ENCODE data around the gene VCAN. TPM values are rescaled to one million over a fixed set of nuclear protein-coding genes. Genes with fewer than 3 reads are reported as not detected.

The VCAN gene
- total RNA-seq, 1 donor from 2014 or later: 678 TPM

DNA sequence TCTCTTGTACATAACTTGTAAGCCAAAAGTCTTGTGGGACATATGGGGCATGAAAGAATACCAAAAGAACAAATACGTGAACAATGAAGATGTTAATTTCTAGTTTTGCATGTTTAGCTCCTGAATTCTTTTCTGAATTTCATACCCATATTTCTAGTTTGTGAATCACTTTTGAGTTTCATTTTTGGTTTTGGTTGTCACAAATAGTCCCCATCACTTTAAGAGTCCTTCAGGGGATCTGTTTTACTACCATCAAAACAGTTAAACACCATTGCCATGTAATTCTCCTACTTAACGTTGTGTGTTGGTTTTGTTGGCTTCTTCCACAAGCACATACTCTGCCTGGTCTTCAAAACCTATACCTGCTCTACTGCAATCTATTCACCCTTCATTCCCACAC lies 27.0 kb downstream of the VCAN start:
- no peaks in the 10 kb centered on the region for H3K27me3 Mint-ChIP-seq (ENCODE audit: low read depth)
- no peak overlapping the region for H3K4me3 Mint-ChIP-seq
- DNase-seq (ENCODE audit: low spot score in 2 of 2, unreplicated experiment in 2 of 2): no peak
- peaks cover 2% of the 10 kb centered on the region for H3K4me1 Mint-ChIP-seq
- H3K36me3 Mint-ChIP-seq: peaks cover 54% of the 10 kb centered on the region
- TF ChIP-seq, protein P1, sequence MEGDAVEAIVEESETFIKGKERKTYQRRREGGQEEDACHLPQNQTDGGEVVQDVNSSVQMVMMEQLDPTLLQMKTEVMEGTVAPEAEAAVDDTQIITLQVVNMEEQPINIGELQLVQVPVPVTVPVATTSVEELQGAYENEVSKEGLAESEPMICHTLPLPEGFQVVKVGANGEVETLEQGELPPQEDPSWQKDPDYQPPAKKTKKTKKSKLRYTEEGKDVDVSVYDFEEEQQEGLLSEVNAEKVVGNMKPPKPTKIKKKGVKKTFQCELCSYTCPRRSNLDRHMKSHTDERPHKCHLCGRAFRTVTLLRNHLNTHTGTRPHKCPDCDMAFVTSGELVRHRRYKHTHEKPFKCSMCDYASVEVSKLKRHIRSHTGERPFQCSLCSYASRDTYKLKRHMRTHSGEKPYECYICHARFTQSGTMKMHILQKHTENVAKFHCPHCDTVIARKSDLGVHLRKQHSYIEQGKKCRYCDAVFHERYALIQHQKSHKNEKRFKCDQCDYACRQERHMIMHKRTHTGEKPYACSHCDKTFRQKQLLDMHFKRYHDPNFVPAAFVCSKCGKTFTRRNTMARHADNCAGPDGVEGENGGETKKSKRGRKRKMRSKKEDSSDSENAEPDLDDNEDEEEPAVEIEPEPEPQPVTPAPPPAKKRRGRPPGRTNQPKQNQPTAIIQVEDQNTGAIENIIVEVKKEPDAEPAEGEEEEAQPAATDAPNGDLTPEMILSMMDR (IDR thresholded peaks at IDR 0.05; ENCODE audit: unreplicated experiment): no peak
- H3K9me3 Mint-ChIP-seq: peaks cover 16% of the 10 kb centered on the region
- peak overlapping the region; percentile 1 for H3K27ac Mint-ChIP-seq

DNA sequence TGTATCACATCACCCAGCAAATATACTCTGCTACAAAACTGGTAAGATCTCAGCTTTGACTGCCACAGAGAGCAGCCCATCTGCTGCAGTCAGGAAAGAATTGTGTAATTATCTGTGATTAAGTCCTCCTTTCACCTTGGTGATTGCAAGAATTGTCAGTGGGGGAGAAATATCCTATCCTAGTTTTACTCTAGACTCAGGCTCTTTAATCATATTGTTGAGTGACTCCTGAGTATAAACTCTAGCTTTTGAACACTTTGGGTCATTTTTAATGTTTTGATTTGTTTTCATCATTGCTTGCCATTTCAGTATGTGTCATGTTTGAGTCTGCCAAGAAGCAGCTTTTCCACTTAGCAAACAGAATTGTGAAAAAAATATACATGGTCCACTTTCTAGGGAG lies 32.1 kb downstream of the VCAN start:
- Mint-ChIP-seq H3K27ac (no peak overlapping the region), H3K4me3 (no peak overlapping the region), H3K4me1 (peaks cover 2% of the 10 kb centered on the region), H3K36me3 (peaks cover 58% of the 10 kb centered on the region), H3K27me3 (ENCODE audit: low read depth) (no peaks in the 10 kb centered on the region), H3K9me3 (peaks cover 27% of the 10 kb centered on the region)
- DNase-seq (ENCODE audit: low spot score in 2 of 2, unreplicated experiment in 2 of 2): no peak
- TF ChIP-seq, protein P1 (IDR thresholded peaks at IDR 0.05; ENCODE audit: unreplicated experiment): no peak

DNA sequence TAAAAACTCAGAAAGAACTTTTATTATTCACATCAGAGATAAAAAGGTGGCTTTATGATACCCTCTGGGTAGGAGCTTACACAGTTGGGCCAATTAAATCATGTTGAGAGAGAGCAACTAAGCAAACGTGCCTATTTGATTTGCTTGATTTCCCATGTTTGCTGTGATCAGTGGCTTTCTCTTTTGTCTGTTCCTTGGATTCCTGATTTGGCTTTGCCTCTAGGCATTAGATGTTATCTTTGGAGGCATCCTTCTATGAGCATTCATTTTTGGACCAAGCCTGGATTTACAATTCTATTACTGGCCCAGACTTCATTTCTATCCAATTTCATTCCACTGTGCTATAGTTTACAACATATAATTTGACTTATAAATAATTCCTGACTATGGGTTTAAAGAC lies 35.9 kb downstream of the VCAN start:
- no peak for DNase-seq (ENCODE audit: low spot score in 2 of 2, unreplicated experiment in 2 of 2)
- TF ChIP-seq, protein P1 (IDR thresholded peaks at IDR 0.05; ENCODE audit: unreplicated experiment): no peak
- H3K36me3 Mint-ChIP-seq: peaks cover 31% of the 10 kb centered on the region
- peak overlapping the region; percentile 13 for H3K27ac Mint-ChIP-seq
- H3K4me1 Mint-ChIP-seq: peaks cover 23% of the 10 kb centered on the region
- no peaks in the 10 kb centered on the region for H3K27me3 Mint-ChIP-seq (ENCODE audit: low read depth)
- no peak overlapping the region for H3K4me3 Mint-ChIP-seq
- peaks cover 13% of the 10 kb centered on the region for H3K9me3 Mint-ChIP-seq

DNA sequence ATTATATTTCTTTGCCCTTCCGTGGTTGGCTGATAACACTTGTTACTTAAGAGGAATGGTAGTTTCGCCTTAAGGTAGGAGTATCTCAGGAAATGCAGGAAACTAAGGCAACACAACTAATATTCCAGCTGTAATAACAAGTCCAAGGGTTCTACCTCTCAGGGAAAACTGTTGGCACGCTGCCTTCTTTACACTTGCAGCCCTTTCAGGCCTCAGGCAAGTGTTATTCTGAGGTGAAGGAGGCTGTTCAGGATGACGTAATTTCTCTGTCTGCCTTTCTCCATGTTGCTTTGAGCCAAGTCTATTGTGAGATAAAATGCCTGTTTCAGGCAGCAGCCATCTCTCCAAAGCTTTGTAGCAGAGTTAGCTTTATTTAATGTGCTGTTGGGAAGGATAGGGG lies 38.0 kb downstream of the VCAN start:
- peaks cover 26% of the 10 kb centered on the region for H3K4me1 Mint-ChIP-seq
- peak in 1 of 2 experiments; percentile 41 for DNase-seq (ENCODE audit: low spot score in 2 of 2, unreplicated experiment in 2 of 2)
- peaks cover 23% of the 10 kb centered on the region for H3K36me3 Mint-ChIP-seq
- H3K9me3 Mint-ChIP-seq: peaks cover 13% of the 10 kb centered on the region
- H3K27me3 Mint-ChIP-seq (ENCODE audit: low read depth): no peaks in the 10 kb centered on the region
- TF ChIP-seq, protein P1 (IDR thresholded peaks at IDR 0.05; ENCODE audit: unreplicated experiment): no peak
- H3K27ac Mint-ChIP-seq: peak overlapping the region; percentile 95
- H3K4me3 Mint-ChIP-seq: no peak overlapping the region

DNA sequence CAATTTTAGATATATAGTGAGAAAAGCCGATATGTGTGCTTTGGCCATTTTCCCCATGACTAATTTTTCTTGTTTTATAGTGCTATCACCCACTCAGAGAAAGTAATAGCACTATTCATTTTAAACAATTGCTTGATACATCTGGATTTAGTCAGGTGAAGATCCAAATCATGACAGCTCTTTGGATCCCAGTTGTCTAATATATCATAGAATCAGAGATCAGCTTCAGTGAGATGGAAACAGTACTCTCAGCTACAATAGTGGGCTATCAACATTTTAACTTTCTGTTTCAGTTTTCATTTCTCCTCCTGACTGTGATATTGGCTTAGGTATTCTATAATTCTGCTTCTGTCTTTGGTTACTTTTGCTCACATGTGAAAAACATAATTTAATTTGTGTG lies 38.7 kb downstream of the VCAN start:
- peaks cover 16% of the 10 kb centered on the region for H3K36me3 Mint-ChIP-seq
- H3K27ac Mint-ChIP-seq: peak overlapping the region; percentile 95

More for the DNA sequence above, 38.7 kb downstream of the VCAN start:
- Mint-ChIP-seq H3K27me3 (ENCODE audit: low read depth) (no peaks in the 10 kb centered on the region), H3K9me3 (peaks cover 7% of the 10 kb centered on the region), H3K4me3 (no peak overlapping the region), H3K4me1 (peaks cover 26% of the 10 kb centered on the region)
- DNase-seq (ENCODE audit: low spot score in 2 of 2, unreplicated experiment in 2 of 2): no peak
- TF ChIP-seq, protein P1 (IDR thresholded peaks at IDR 0.05; ENCODE audit: unreplicated experiment): no peak

All from mesothelial cell of epicardium (in vitro differentiated cells).